Mesenteric fat pad (tissue), 1 donor: ENCODE data around the gene EPHA3. TPM values are rescaled to one million over a fixed set of nuclear protein-coding genes. Genes with fewer than 3 reads are reported as not detected.

Experiments
- DNase-seq: peaks from one replicate; pipeline ENCODE4 v3.0.0-alpha.2; 2020; ENCODE audit warnings: low spot score
- total RNA-seq: library from RNA; stranded (reverse); fragmentation: NEBNext Ultra II Directional; extraction: Animal tissue kit (Norgen Biotek cat#: 25700); gene quantifications from one replicate; pipeline ENCODE4 v1.2.1, GENCODE V29; 2021
- donor health status: DM: yes; HTN: yes; CAD: no.

Gene EPHA3
- total RNA-seq, 1 donor from 2014 or later = 2.8 TPM

- no peak for DNase-seq
Observed at GRCh38 chr3:89527736-89528305, 420.4 kb downstream of the EPHA3 start.
